K562 (cell line): ENCODE measurements around the gene PRKD1. TPM values are rescaled to one million over a fixed set of nuclear protein-coding genes. Genes with fewer than 3 reads are reported as not detected.

Experiments
- ATAC-seq: fragments of 200-7000 bp; cut with Tn5 transposase; 3 replicates; pipeline ENCODE4 v1.9.1; 2020; ENCODE audit warnings: moderate library complexity
- BruUV-seq: library from RNA; stranded (reverse); fragments of 400-500 nt; replicated peaks from 2 replicates; lab custom pipeline; 2021; lab: Mats Ljungman, UMichigan
- CTCF ChIA-PET: fragments of 300-600 bp; formaldehyde crosslinking; extraction: SDS; loops from one replicate; lab custom pipeline; 2021; ENCODE audit warnings: low intra/inter-chr PET ratio; lab: Yijun Ruan, JAX
- POLR2A ChIA-PET: fragments of 300-600, 350-650 bp; sonication (Branson Sonifier 250); formaldehyde crosslinking; extraction: SDS; loops from one replicate; lab custom pipeline; 2021; ENCODE audit warnings: antibody characterized with exemption, inconsistent platforms; lab: Yijun Ruan, JAX
- DNase-seq, 4 experiments: peaks; one replicate each; pipeline versions ENCODE4 v3.0.0 to v3.0.0-alpha.2; 2011 to 2018; ENCODE audit warnings: low spot score in 3 of 4, mixed read lengths in 3 of 4; ENCODE audit errors: extremely low read depth in 1 of 4
- FAIRE-seq: peaks from 2 replicates; lab custom pipeline; 2011; peaks lifted over from hg19 to GRCh38; lab: Jason Lieb, UNC
- H2AFZ ChIP-seq: 2 replicates; pipeline ENCODE4 v1.6.0; 2011; ENCODE audit warnings: low read depth, low read length, control low read depth, inconsistent platforms
- H3K27ac ChIP-seq: fragments of 200-600 bp; 3 replicates; pipeline ENCODE4 v1.8.0; 2011; ENCODE audit warnings: low read depth, mild to moderate bottlenecking, control low read depth, inconsistent platforms, low read length, moderate library complexity, mixed read lengths; ENCODE audit errors: extremely low read depth
- H3K27me3 ChIP-seq, 2 experiments: fragments of 300-600 bp in 1 of 2; 2 replicates in 1 of 2; 3 replicates in 1 of 2; pipeline versions ENCODE4 v1.6.0 to v1.8.0; 2011; ENCODE audit warnings: inconsistent platforms in 2 of 2, low read length in 2 of 2, mild to moderate bottlenecking in 1 of 2, mixed read lengths in 1 of 2, moderate library complexity in 1 of 2; ENCODE audit not compliant: control insufficient read depth in 2 of 2, insufficient read depth in 2 of 2
- H3K36me3 ChIP-seq: fragments of 300-600 bp; 3 replicates; pipeline ENCODE4 v1.8.0; 2011; ENCODE audit warnings: mild to moderate bottlenecking, low read length, inconsistent platforms; ENCODE audit not compliant: control insufficient read depth, insufficient read depth
- H3K4me1 ChIP-seq, 2 experiments: fragments of 200-600 bp in 1 of 2; replicated peaks in 1 of 2; 2 replicates in 1 of 2; 3 replicates in 1 of 2; pipeline versions ENCODE4 v1.5.1 to v1.8.0; 2011; ENCODE audit warnings: inconsistent platforms in 2 of 2, low read length in 2 of 2, mild to moderate bottlenecking in 1 of 2, mixed read lengths in 1 of 2, moderate library complexity in 1 of 2; ENCODE audit not compliant: control insufficient read depth in 2 of 2, insufficient read depth in 2 of 2
- H3K4me2 ChIP-seq: 2 replicates; pipeline ENCODE4 v1.6.1; 2011; ENCODE audit warnings: low read length, control low read depth, inconsistent platforms, mixed read lengths; ENCODE audit not compliant: insufficient read depth
- H3K4me3 ChIP-seq: fragments of 200-600 bp; sonication (generic), shearing (Covaris generic); 2 replicates; pipeline ENCODE4 v1.5.1; 2016; ENCODE audit warnings: control low read depth, inconsistent platforms
- H3K79me2 ChIP-seq: fragments of 200-600 bp; 3 replicates; pipeline ENCODE4 v1.8.0; 2011; ENCODE audit warnings: low read length, inconsistent platforms; ENCODE audit not compliant: control insufficient read depth, insufficient read depth
- H3K9ac ChIP-seq, 2 experiments: 2 replicates each; pipeline versions ENCODE4 v1.6.0 to v1.6.1; 2011; ENCODE audit warnings: low read depth in 2 of 2, low read length in 2 of 2, control low read depth in 1 of 2, inconsistent platforms in 1 of 2, mild to moderate bottlenecking in 1 of 2, mixed read lengths in 1 of 2; ENCODE audit not compliant: insufficient read depth in 1 of 2
- H3K9me1 ChIP-seq: one replicate; pipeline ENCODE4 v1.6.0; 2011; ENCODE audit warnings: inconsistent platforms, mild to moderate bottlenecking, low read length, moderate library complexity; ENCODE audit not compliant: control insufficient read depth, insufficient read depth
- H3K9me3 ChIP-seq: replicated peaks from 2 replicates; pipeline ENCODE4 v1.5.1; 2011; ENCODE audit warnings: low read depth, low read length, inconsistent platforms; ENCODE audit not compliant: control insufficient read depth, insufficient read depth
- H4K20me1 ChIP-seq: replicated peaks from 2 replicates; pipeline ENCODE4 v1.6.1; 2011; ENCODE audit warnings: low read length, inconsistent platforms, mixed read lengths; ENCODE audit not compliant: control insufficient read depth, insufficient read depth
- HINFP ChIP-seq: fragments of 450-650 bp; conservative IDR thresholded peaks from 2 replicates; pipeline ENCODE4 v1.6.1; 2016; ENCODE audit warnings: missing genetic modification characterization, low read depth, mild to moderate bottlenecking, control low read depth, missing compliant biosample characterization
- NR2C2 ChIP-seq, 2 experiments: fragments of 200-800 bp in 1 of 2; sonication (Bioruptor generic) in 1 of 2; sonication (generic) in 1 of 2; formaldehyde crosslinking in 1 of 2; IDR thresholded peaks; 2 replicates each; pipeline versions ENCODE4 v1.6.1 to v1.8.0; 2016 to 2022; ENCODE audit warnings: mild to moderate bottlenecking in 1 of 2, missing compliant biosample characterization in 1 of 2, missing genetic modification characterization in 1 of 2, missing genetic modification reagents in 1 of 2
- PYGO2 ChIP-seq: fragments of 450-650 bp; IDR thresholded peaks from 2 replicates; pipeline ENCODE4 v1.6.1; 2016; ENCODE audit warnings: mild to moderate bottlenecking, missing genetic modification characterization, moderate library complexity, missing compliant biosample characterization
- VEZF1 ChIP-seq: fragments of 200-800 bp; sonication (Bioruptor generic); IDR thresholded peaks from 2 replicates; pipeline ENCODE4 v1.6.1; 2017; ENCODE audit warnings: missing genetic modification characterization, missing compliant biosample characterization
- WGBS: fragments of 100-300 bp; shearing (Covaris generic); methylation state at CpG from one replicate; pipeline ENCODE4 v1.1.6; 2016; ENCODE audit warnings: low coverage, mixed read lengths; ENCODE audit not compliant: insufficient coverage; ENCODE audit errors: missing lambda C conversion rate; 5-methylcytosine and 5-hydroxymethylcytosine counted together
- in situ Hi-C: fragments of 300-500 bp; cut with MboI; formaldehyde crosslinking; loops from 4 replicates; pipeline ENCODE4 v1.15.0; 2018; ENCODE audit warnings: inconsistent platforms, mixed read lengths
- intact Hi-C: fragments of 100-400 bp; cut with micrococcal nuclease; formaldehyde crosslinking; loops from 2 replicates; pipeline ENCODE4 v1.14.2; 2022
- polyA plus RNA-seq, 8 experiments: library from polyadenylated mRNA; depleted of rRNA in 4 of 8; stranded (reverse) in 5 of 8; unstranded in 3 of 8; fragments of >200 nt; fragmentation: Nextera tagmentation in 2 of 8; fragmentation: Illumina TruSeq in 1 of 8; extraction: Ambion mirVana in 2 of 8; extraction: Trizol in 1 of 8; gene quantifications; 2 replicates each; pipeline versions ENCODE4 v1.2.1 to v1.2.3, GENCODE V29; 2011 to 2014; ENCODE audit warnings: inconsistent platforms in 1 of 8, missing spikeins in 1 of 8
- total RNA-seq, 7 experiments: library from RNA; depleted of rRNA in 6 of 7; stranded (reverse); fragments of >200 nt in 6 of 7; fragmentation: Illumina TruSeq in 2 of 7; extraction: Trizol in 2 of 7; gene quantifications; 2 replicates each; pipeline versions ENCODE4 v1.2.1 to v1.2.3, GENCODE V29; 2011 to 2021; ENCODE audit warnings: low replicate concordance in 1 of 7

Gene PRKD1
- total and polyA plus RNA-seq, 9 of the 15 experiments (the other 6 are each of a cell fraction or from before 2014, with no cell fraction given): 0.04 to 0.25 (median 0.13) TPM; not detected in 1

- in situ Hi-C loops: no loop called here
- CTCF ChIA-PET: no interaction called here
- 0% methylated on average over 3 of the region's 3 CpGs for WGBS
These were observed 12.8 kb upstream of the PRKD1 start for GRCh38 chr14:29940482-29940881.

More at GRCh38 chr14:29940482-29940881, 12.8 kb upstream of the PRKD1 start:
- BruUV-seq: no TSS peak
- Histone ChIP-seq H3K9me1 (no peaks in the 10 kb centered on the region), H4K20me1 (no peaks in the 10 kb centered on the region), H2AFZ (no peak overlapping the region), H3K9ac (no peak overlapping the region), H3K27me3 (no peaks in the 10 kb centered on the region), H3K36me3 (no peaks in the 10 kb centered on the region), H3K4me1 (no peaks in the 10 kb centered on the region), H3K27ac (no peak overlapping the region), H3K4me2 (no peak overlapping the region), H3K9me3 (no peaks in the 10 kb centered on the region), H3K79me2 (no peaks in the 10 kb centered on the region), H3K4me3 (no peak overlapping the region)
- ATAC-seq (no peak), DNase-seq (no peak), FAIRE-seq (no peak)
- TF ChIP-seq VEZF1 (CRISPR knock-in tag): no peak
- TF ChIP-seq PYGO2 (tag): no peak
- TF ChIP-seq NR2C2 (CRISPR knock-in tag; IDR thresholded peaks at IDR 0.05): no peak
- no peak for TF ChIP-seq NR2C2 (tag; IDR thresholded peaks at IDR 0.05)
- no peak for TF ChIP-seq HINFP (tag)
- POLR2A ChIA-PET: no interaction called here
- intact Hi-C loops: no loop called here
